Inferior parietal cortex (tissue), 1 donor: ENCODE results near the gene PLRG1.

Experiments
- DNase-seq: peaks from one replicate; pipeline ENCODE4 v3.0.0-alpha.2; 2016; ENCODE audit errors: extremely low spot score

PLRG1 gene

GRCh38 chr4:154519214-154519613 is 31.0 kb downstream of the PLRG1 start:
- no peak for DNase-seq

GRCh38 chr4:154517591-154517990 is 32.6 kb downstream of the PLRG1 start:
- DNase-seq = no peak

- DNase-seq = peak; percentile 53
Observed at GRCh38 chr4:154516318-154517029, 33.7 kb downstream of the PLRG1 start.

- DNase-seq = no peak
Observed at GRCh38 chr4:154511981-154512380, 38.2 kb downstream of the PLRG1 start.

- no peak for DNase-seq
Observed at GRCh38 chr4:154511548-154511947, 38.7 kb downstream of the PLRG1 start.

GRCh38 chr4:154507156-154507555 is 43.0 kb downstream of the PLRG1 start:
- no peak for DNase-seq

GRCh38 chr4:154506253-154506652 is 43.9 kb downstream of the PLRG1 start:
- peak; percentile 64 for DNase-seq

GRCh38 chr4:154503598-154503997 is 46.6 kb downstream of the PLRG1 start:
- no peak for DNase-seq

- no peak for DNase-seq
Observed at GRCh38 chr4:154502111-154502510, 48.1 kb downstream of the PLRG1 start.

GRCh38 chr4:154497889-154498288 is 52.3 kb downstream of the PLRG1 start:
- DNase-seq = no peak

GRCh38 chr4:154495867-154496266 is 54.3 kb downstream of the PLRG1 start:
- no peak for DNase-seq

GRCh38 chr4:154492288-154492687 is 57.9 kb downstream of the PLRG1 start:
- DNase-seq = no peak

- no peak for DNase-seq
Observed at GRCh38 chr4:154491341-154492271, 58.6 kb downstream of the PLRG1 start, which contains the start of gene DCHS2. DCHS2 (minus strand) TSS chr4:154491799; CDS start chr4:154491355, 444 bp downstream.

- no peak for DNase-seq
Observed at GRCh38 chr4:154490583-154491340, 59.4 kb downstream of the PLRG1 start.

- DNase-seq = no peak
Observed at GRCh38 chr4:154490234-154490582, 60.0 kb downstream of the PLRG1 start.

GRCh38 chr4:154489558-154490233 is 60.5 kb downstream of the PLRG1 start:
- no peak for DNase-seq

GRCh38 chr4:154487145-154487544 is 63.1 kb downstream of the PLRG1 start:
- DNase-seq = no peak

- DNase-seq = no peak
Observed at GRCh38 chr4:154485127-154485773, 65.0 kb downstream of the PLRG1 start.
